ENCODE results near the gene SLC6A6.

DNA sequence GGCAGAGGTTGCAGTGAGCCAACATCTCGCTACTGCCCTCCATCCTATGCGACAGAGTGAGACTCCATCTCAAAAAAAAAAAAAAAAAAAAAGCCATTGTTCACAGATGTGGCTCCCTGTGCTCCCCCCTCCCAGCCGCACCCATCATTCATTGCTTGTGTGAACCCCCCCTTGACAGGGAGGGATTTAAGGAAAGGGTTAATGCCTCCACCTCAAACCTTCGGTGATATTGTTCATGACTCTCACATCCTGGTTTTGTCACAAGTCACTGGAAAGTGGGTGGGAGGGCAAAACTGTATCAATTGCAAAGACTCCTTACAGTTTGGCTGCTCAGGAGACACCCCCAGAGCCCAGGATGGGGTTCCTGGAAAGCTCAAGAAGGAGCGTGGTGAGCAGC is 7.7 kb downstream of the SLC6A6 start:
- TF ChIP-seq POLR2AphosphoS5 (IDR thresholded peaks at IDR 0.05) (no peak), POLR2A (IDR thresholded peaks at IDR 0.05) (no peak)
- TF ChIP-seq, protein P1, sequence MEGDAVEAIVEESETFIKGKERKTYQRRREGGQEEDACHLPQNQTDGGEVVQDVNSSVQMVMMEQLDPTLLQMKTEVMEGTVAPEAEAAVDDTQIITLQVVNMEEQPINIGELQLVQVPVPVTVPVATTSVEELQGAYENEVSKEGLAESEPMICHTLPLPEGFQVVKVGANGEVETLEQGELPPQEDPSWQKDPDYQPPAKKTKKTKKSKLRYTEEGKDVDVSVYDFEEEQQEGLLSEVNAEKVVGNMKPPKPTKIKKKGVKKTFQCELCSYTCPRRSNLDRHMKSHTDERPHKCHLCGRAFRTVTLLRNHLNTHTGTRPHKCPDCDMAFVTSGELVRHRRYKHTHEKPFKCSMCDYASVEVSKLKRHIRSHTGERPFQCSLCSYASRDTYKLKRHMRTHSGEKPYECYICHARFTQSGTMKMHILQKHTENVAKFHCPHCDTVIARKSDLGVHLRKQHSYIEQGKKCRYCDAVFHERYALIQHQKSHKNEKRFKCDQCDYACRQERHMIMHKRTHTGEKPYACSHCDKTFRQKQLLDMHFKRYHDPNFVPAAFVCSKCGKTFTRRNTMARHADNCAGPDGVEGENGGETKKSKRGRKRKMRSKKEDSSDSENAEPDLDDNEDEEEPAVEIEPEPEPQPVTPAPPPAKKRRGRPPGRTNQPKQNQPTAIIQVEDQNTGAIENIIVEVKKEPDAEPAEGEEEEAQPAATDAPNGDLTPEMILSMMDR (IDR thresholded peaks at IDR 0.05): no peak

All from breast epithelium (tissue), 3 donors.